Testis (tissue), 3 donors: Measurements from ENCODE around the gene REPIN1. TPM values are rescaled to one million over a fixed set of nuclear protein-coding genes. Genes with fewer than 3 reads are reported as not detected.

Experiments used
- DNase-seq: peaks from one replicate; pipeline ENCODE4 v3.0.0-alpha.2; 2019
- H3K27ac ChIP-seq, 2 donors: fragments of 200-600 bp; sonication (generic); one replicate each; pipeline ENCODE4 v1.5.1; 2019
- H3K27me3 ChIP-seq: fragments of 200-600 bp; sonication (generic); one replicate; pipeline ENCODE4 v1.5.1; 2019
- H3K36me3 ChIP-seq: fragments of 200-600 bp; sonication (generic); one replicate; pipeline ENCODE4 v1.5.1; 2017; ENCODE audit warnings: low read depth; ENCODE audit errors: missing control alignments
- H3K4me1 ChIP-seq: fragments of 200-600 bp; sonication (generic); one replicate; pipeline ENCODE4 v1.5.1; 2019
- H3K4me3 ChIP-seq, 2 donors: fragments of 200-600 bp; sonication (generic); one replicate each; pipeline ENCODE4 v1.5.1; 2017 to 2019
- H3K9me3 ChIP-seq: fragments of 200-600 bp; sonication (generic); one replicate; pipeline ENCODE4 v1.5.1; 2017
- POLR2A ChIP-seq: fragments of 450-650 bp; IDR thresholded peaks from one replicate; pipeline ENCODE4 v1.6.1; 2017; ENCODE audit warnings: antibody characterized with exemption, mild to moderate bottlenecking, moderate library complexity
- WGBS, 2 donors: methylation state at CpG; one replicate each; pipeline ENCODE4 v1.1.5; 2018; 5-methylcytosine and 5-hydroxymethylcytosine counted together
- intact Hi-C: fragments of 100-400 bp; cut with DNase I; formaldehyde crosslinking; loops from one replicate; pipeline ENCODE4 v1.15.1; 2023; ENCODE audit warnings: low total_unique reads
- polyA plus RNA-seq: library from polyadenylated mRNA; stranded (reverse); fragments of 350-450 nt; fragmentation: Illumina TruSeq; extraction: RNeasy Lipid Tissue Mini Kit (QIAGEN cat#74804); gene quantifications from one replicate; pipeline ENCODE4 v1.2.3, GENCODE V29; 2014; ENCODE audit warnings: low read depth, low replicate concordance; ENCODE audit not compliant: insufficient read depth
- total RNA-seq, 2 donors: library from RNA; depleted of rRNA; stranded (reverse); fragments of >200 nt; gene quantifications; one replicate each; pipeline ENCODE4 v1.2.3, GENCODE V29; 2016
- TF ChIP-seq, protein P1 (sequence below), 3 experiments: fragments of 450-650 bp in 2 of 3; fragments of 200-600 bp in 1 of 3; sonication (generic) in 1 of 3; IDR thresholded peaks; one replicate each; pipeline ENCODE4 v1.5.1; 2016 to 2019; ENCODE audit warnings: antibody characterized with exemption in 3 of 3, mild to moderate bottlenecking in 2 of 3, moderate library complexity in 1 of 3

REPIN1 gene
- total and polyA plus RNA-seq, 3 donors from 2014 or later, result 45.4 to 73.9 (median 59.1) TPM

GRCh38 chr7:150335774-150336112 lies 32.9 kb upstream of the REPIN1 start:
- Histone ChIP-seq H3K36me3 (no peaks in the 10 kb centered on the region), H3K4me3 (no peak overlapping the region), H3K9me3 (no peaks in the 10 kb centered on the region), H3K27ac (no peak overlapping the region), H3K27me3 (no peaks in the 10 kb centered on the region), H3K4me1 (peaks cover 17% of the 10 kb centered on the region)
- no peak for TF ChIP-seq POLR2A
- TF ChIP-seq, protein P1, sequence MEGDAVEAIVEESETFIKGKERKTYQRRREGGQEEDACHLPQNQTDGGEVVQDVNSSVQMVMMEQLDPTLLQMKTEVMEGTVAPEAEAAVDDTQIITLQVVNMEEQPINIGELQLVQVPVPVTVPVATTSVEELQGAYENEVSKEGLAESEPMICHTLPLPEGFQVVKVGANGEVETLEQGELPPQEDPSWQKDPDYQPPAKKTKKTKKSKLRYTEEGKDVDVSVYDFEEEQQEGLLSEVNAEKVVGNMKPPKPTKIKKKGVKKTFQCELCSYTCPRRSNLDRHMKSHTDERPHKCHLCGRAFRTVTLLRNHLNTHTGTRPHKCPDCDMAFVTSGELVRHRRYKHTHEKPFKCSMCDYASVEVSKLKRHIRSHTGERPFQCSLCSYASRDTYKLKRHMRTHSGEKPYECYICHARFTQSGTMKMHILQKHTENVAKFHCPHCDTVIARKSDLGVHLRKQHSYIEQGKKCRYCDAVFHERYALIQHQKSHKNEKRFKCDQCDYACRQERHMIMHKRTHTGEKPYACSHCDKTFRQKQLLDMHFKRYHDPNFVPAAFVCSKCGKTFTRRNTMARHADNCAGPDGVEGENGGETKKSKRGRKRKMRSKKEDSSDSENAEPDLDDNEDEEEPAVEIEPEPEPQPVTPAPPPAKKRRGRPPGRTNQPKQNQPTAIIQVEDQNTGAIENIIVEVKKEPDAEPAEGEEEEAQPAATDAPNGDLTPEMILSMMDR (IDR thresholded peaks at IDR 0.05), result no peak
- 76 to 77% methylated on average over 5 to 6 of the region's 6 CpGs for WGBS, 2 donors
- no peak for DNase-seq
- intact Hi-C loops, result no loop called here

DNA sequence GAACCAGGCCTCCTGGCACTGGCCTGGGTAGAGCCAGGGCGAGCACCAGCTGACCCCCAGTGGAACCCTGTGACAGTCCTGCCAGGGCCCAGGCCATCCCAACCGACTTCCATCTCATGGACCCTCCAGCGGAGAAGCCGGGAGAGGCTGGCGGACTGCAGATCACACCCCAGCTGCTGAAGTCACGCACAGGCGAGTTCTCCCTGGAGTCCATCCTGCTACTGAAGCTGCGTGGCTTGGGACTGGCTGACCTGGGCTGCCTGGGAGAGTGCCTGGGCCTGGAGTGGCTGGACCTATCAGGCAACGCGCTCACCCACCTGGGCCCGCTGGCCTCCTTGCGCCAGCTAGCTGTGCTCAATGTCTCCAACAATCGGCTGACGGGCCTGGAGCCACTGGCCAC lies 31.9 kb upstream of the REPIN1 start:
- H3K4me3 ChIP-seq, result no peak overlapping the region
- TF ChIP-seq POLR2A, result no peak
- TF ChIP-seq, protein P1 (IDR thresholded peaks at IDR 0.05), result no peak
- intact Hi-C loops, result no loop called here
- DNase-seq, result no peak
- H3K27me3 ChIP-seq, result no peaks in the 10 kb centered on the region
- H3K27ac ChIP-seq, result no peak overlapping the region
- 80 to 95% methylated on average over 2 to 14 of the region's 14 CpGs for WGBS, 2 donors
- no peaks in the 10 kb centered on the region for H3K36me3 ChIP-seq
- H3K9me3 ChIP-seq, result no peaks in the 10 kb centered on the region
- H3K4me1 ChIP-seq, result peaks cover 26% of the 10 kb centered on the region

GRCh38 chr7:150337179-150337578 lies 31.4 kb upstream of the REPIN1 start:
- no peaks in the 10 kb centered on the region for H3K27me3 ChIP-seq
- H3K4me3 ChIP-seq, result no peak overlapping the region
- H3K27ac ChIP-seq, result no peak overlapping the region
- DNase-seq, result no peak
- 91 to 98% methylated on average over 7 to 18 of the region's 18 CpGs for WGBS, 2 donors
- H3K36me3 ChIP-seq, result no peaks in the 10 kb centered on the region
- peaks cover 26% of the 10 kb centered on the region for H3K4me1 ChIP-seq
- TF ChIP-seq, protein P1 (IDR thresholded peaks at IDR 0.05), result no peak
- TF ChIP-seq POLR2A, result no peak
- intact Hi-C loops, result no loop called here
- no peaks in the 10 kb centered on the region for H3K9me3 ChIP-seq

DNA sequence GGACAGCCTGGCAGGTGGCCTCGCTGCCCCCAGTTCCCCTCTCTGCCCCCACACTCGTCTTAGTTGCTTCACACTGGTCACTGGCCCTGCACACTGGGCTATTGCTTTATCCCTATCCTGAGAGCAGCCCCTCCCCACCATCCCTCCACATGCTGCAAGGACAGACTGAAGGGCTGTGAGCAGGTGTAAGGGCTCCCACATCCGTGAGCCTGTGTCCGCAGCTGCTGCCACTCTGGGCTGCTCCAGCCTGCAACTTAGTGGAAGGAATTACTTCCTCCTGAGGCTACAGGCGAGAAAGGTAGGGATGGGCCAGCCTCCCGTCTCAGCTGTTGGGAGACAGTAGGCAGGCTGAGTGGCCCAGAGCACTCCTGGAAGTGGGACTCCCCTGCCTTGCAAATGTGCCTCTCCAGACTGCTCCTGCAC lies 31.0 kb upstream of the REPIN1 start:
- Histone ChIP-seq H3K4me1 (peaks cover 26% of the 10 kb centered on the region), H3K27ac (no peak overlapping the region), H3K27me3 (no peaks in the 10 kb centered on the region), H3K9me3 (no peaks in the 10 kb centered on the region), H3K36me3 (no peaks in the 10 kb centered on the region), H3K4me3 (no peak overlapping the region)
- intact Hi-C loops, result no loop called here
- DNase-seq, result no peak
- 93% methylated on average over 6 of the region's 6 CpGs; no CpG with 5 or more reads in 1 of the 2 donors for WGBS, 2 donors
- TF ChIP-seq, protein P1 (IDR thresholded peaks at IDR 0.05), result no peak
- no peak for TF ChIP-seq POLR2A

DNA sequence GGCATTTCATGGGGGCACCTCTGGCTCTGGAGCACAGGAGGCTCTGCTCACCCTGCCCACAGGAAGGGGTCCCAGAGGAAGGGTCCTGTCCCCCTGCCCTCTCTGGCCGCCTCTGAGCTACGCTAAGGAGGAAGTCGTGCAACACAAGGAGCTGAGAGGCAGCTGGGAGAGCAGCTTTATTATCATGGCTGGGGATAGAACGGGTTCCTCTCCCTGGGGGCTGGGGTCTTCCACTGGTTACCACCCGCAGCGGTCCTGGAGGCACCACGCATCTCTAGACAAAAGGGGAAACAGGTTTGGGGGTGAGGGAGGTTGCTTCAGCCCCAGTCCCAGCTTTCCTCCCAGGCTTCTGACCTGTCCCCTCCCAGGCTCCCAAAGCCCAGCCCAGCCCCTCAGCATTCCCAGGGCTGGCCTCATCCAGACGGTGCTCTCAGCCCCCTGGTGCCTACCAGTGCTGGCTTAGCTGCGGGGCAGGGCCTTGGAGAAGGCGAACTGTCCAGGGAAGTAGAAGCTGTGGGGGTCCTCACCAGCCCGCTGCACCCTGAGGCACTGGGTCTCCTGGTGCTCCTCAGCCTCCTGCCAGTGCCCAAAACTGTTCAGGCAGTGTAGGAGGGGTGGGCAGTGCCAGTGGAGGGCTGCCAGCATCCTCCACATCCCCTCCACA lies 30.3 kb upstream of the REPIN1 start:
- peaks cover 26% of the 10 kb centered on the region for H3K4me1 ChIP-seq
- no peaks in the 10 kb centered on the region for H3K36me3 ChIP-seq
- intact Hi-C loops, result no loop called here
- H3K27ac ChIP-seq, result no peak overlapping the region
- no peak overlapping the region for H3K4me3 ChIP-seq
- TF ChIP-seq POLR2A, result no peak
- TF ChIP-seq, protein P1 (IDR thresholded peaks at IDR 0.05), result no peak
- 80 to 88% methylated on average over 8 to 11 of the region's 11 CpGs for WGBS, 2 donors
- DNase-seq, result no peak
- H3K27me3 ChIP-seq, result no peaks in the 10 kb centered on the region
- H3K9me3 ChIP-seq, result no peaks in the 10 kb centered on the region
